ENCODE results near the gene JAK3. TPM values are rescaled to one million over a fixed set of nuclear protein-coding genes. Genes with fewer than 3 reads are reported as not detected.

The JAK3 gene
- total and polyA plus RNA-seq, 9 donors, result 6.6 to 35.5 (median 17.8) TPM

GRCh38 chr19:17831419-17831888 is 16.3 kb downstream of the JAK3 start:
- peaks cover 2% of the 10 kb centered on the region for H3K4me1 ChIP-seq (ENCODE audit: insufficient read depth)
- DNase-seq, result peak in 4 of 5 donors; percentile 53 to 75 (median 65)
- TF ChIP-seq POLR2A (IDR thresholded peaks at IDR 0.05), result no peak
- no peak for TF ChIP-seq EP300 (IDR thresholded peaks at IDR 0.05)
- TF ChIP-seq CTCF (IDR thresholded peaks at IDR 0.05), result no peak
- H3K27ac ChIP-seq, result peak overlapping the region in 1 of 2 donors; percentile 70
- H3K4me3 ChIP-seq, result peak overlapping the region; percentile 4
- WGBS, 3 donors, result 54 to 63% (median 56%) methylated on average over 21 to 25 of the region's 25 CpGs
- H3K36me3 ChIP-seq, result no peaks in the 10 kb centered on the region
- no peaks in the 10 kb centered on the region for H3K9me3 ChIP-seq
- H3K27me3 ChIP-seq, result no peaks in the 10 kb centered on the region
- intact Hi-C loops (cut with DNase I), result no loop called here

- H3K27me3 ChIP-seq, result no peaks in the 10 kb centered on the region
- TF ChIP-seq CTCF (IDR thresholded peaks at IDR 0.05) (no peak), EP300 (IDR thresholded peaks at IDR 0.05) (no peak), POLR2A (IDR thresholded peaks at IDR 0.05) (peak; percentile 38)
- peak overlapping the region; percentile 23 to 88 for H3K27ac ChIP-seq
- H3K36me3 ChIP-seq, result no peaks in the 10 kb centered on the region
- intact Hi-C loops (cut with DNase I), result no loop called here
- DNase-seq, result peak; percentile 95 to 98 (median 97)
- 17 to 33% (median 17%) methylated on average over 31 to 50 of the region's 50 CpGs for WGBS, 3 donors
- peak overlapping the region; percentile 31 for H3K4me3 ChIP-seq
- no peaks in the 10 kb centered on the region for H3K9me3 ChIP-seq
- H3K4me1 ChIP-seq (ENCODE audit: insufficient read depth), result peaks cover 2% of the 10 kb centered on the region
Observed at GRCh38 chr19:17830567-17831418, 17.0 kb downstream of the JAK3 start.

GRCh38 chr19:17829855-17830566 is 17.8 kb downstream of the JAK3 start:
- peak; percentile 88 to 93 (median 90) for DNase-seq
- H3K36me3 ChIP-seq, result no peaks in the 10 kb centered on the region
- no peaks in the 10 kb centered on the region for H3K27me3 ChIP-seq
- H3K27ac ChIP-seq, result peak overlapping the region; percentile 26 to 88
- H3K4me3 ChIP-seq, result peak overlapping the region; percentile 31
- H3K4me1 ChIP-seq (ENCODE audit: insufficient read depth), result peaks cover 2% of the 10 kb centered on the region
- WGBS, 3 donors, result 5 to 10% (median 7%) methylated on average over 27 to 29 of the region's 29 CpGs
- intact Hi-C loops (cut with DNase I), result no loop called here
- TF ChIP-seq POLR2A (IDR thresholded peaks at IDR 0.05) (no peak), CTCF (IDR thresholded peaks at IDR 0.05) (no peak), EP300 (IDR thresholded peaks at IDR 0.05) (no peak)
- no peaks in the 10 kb centered on the region for H3K9me3 ChIP-seq

- no peaks in the 10 kb centered on the region for H3K27me3 ChIP-seq
- H3K4me3 ChIP-seq, result no peak overlapping the region
- H3K9me3 ChIP-seq, result no peaks in the 10 kb centered on the region
- intact Hi-C loops (cut with DNase I), result no loop called here
- 68 to 77% (median 73%) methylated on average over 13 of the region's 13 CpGs for WGBS, 3 donors
- peaks cover 9% of the 10 kb centered on the region for H3K4me1 ChIP-seq (ENCODE audit: insufficient read depth)
- peak in 2 of 5 donors; percentile 26 to 40 for DNase-seq
- TF ChIP-seq EP300 (IDR thresholded peaks at IDR 0.05) (no peak), POLR2A (IDR thresholded peaks at IDR 0.05) (no peak), CTCF (IDR thresholded peaks at IDR 0.05) (no peak)
- H3K36me3 ChIP-seq, result no peaks in the 10 kb centered on the region
- H3K27ac ChIP-seq, result no peak overlapping the region
Observed at GRCh38 chr19:17826508-17827056, 21.2 kb downstream of the JAK3 start.

All from ovary (tissue), 9 donors.